ENCODE data around the gene DNM2.

The DNM2 gene

GRCh38 chr19:10680545-10681135, 37.2 kb upstream of the DNM2 start:
- Histone ChIP-seq H4K20me1 (ENCODE audit: insufficient read depth, low read length) (peaks cover 42% of the 10 kb centered on the region), H3K27ac (ENCODE audit: low read length) (no peak overlapping the region), H2AFZ (ENCODE audit: low read depth, low read length) (no peak overlapping the region), H3K9me3 (ENCODE audit: insufficient read depth, low read length) (no peaks in the 10 kb centered on the region), H3K79me2 (ENCODE audit: low read length) (peaks cover 76% of the 10 kb centered on the region), H3K4me1 (ENCODE audit: low read length) (no peaks in the 10 kb centered on the region), H3K9ac (ENCODE audit: low read length) (no peak overlapping the region), H3K4me3 (ENCODE audit: low read length) (no peak overlapping the region), H3K27me3 (ENCODE audit: low read depth, low read length) (no peaks in the 10 kb centered on the region), H3K36me3 (replicated peaks; ENCODE audit: low read depth, low read length) (peaks cover 91% of the 10 kb centered on the region), H3K4me2 (ENCODE audit: low read length) (no peak overlapping the region)
- TF ChIP-seq, protein P1, sequence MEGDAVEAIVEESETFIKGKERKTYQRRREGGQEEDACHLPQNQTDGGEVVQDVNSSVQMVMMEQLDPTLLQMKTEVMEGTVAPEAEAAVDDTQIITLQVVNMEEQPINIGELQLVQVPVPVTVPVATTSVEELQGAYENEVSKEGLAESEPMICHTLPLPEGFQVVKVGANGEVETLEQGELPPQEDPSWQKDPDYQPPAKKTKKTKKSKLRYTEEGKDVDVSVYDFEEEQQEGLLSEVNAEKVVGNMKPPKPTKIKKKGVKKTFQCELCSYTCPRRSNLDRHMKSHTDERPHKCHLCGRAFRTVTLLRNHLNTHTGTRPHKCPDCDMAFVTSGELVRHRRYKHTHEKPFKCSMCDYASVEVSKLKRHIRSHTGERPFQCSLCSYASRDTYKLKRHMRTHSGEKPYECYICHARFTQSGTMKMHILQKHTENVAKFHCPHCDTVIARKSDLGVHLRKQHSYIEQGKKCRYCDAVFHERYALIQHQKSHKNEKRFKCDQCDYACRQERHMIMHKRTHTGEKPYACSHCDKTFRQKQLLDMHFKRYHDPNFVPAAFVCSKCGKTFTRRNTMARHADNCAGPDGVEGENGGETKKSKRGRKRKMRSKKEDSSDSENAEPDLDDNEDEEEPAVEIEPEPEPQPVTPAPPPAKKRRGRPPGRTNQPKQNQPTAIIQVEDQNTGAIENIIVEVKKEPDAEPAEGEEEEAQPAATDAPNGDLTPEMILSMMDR (IDR thresholded peaks at IDR 0.05; ENCODE audit: low read depth, low read length): no peak
- no peak for TF ChIP-seq EZH2phosphoT487 (IDR thresholded peaks at IDR 0.05; ENCODE audit: low read depth)

GRCh38 chr19:10681658-10682057, 36.2 kb upstream of the DNM2 start:
- Histone ChIP-seq H3K4me2 (ENCODE audit: low read length) (no peak overlapping the region), H3K9me3 (ENCODE audit: insufficient read depth, low read length) (no peaks in the 10 kb centered on the region), H3K27ac (ENCODE audit: low read length) (no peak overlapping the region), H3K4me3 (ENCODE audit: low read length) (no peak overlapping the region), H4K20me1 (ENCODE audit: insufficient read depth, low read length) (peaks cover 42% of the 10 kb centered on the region), H3K9ac (ENCODE audit: low read length) (no peak overlapping the region), H2AFZ (ENCODE audit: low read depth, low read length) (no peak overlapping the region), H3K27me3 (ENCODE audit: low read depth, low read length) (no peaks in the 10 kb centered on the region), H3K79me2 (ENCODE audit: low read length) (peaks cover 77% of the 10 kb centered on the region), H3K4me1 (ENCODE audit: low read length) (no peaks in the 10 kb centered on the region), H3K36me3 (replicated peaks; ENCODE audit: low read depth, low read length) (peaks cover 96% of the 10 kb centered on the region)
- TF ChIP-seq, protein P1 (IDR thresholded peaks at IDR 0.05; ENCODE audit: low read depth, low read length): no peak
- TF ChIP-seq EZH2phosphoT487 (IDR thresholded peaks at IDR 0.05; ENCODE audit: low read depth): no peak

DNA sequence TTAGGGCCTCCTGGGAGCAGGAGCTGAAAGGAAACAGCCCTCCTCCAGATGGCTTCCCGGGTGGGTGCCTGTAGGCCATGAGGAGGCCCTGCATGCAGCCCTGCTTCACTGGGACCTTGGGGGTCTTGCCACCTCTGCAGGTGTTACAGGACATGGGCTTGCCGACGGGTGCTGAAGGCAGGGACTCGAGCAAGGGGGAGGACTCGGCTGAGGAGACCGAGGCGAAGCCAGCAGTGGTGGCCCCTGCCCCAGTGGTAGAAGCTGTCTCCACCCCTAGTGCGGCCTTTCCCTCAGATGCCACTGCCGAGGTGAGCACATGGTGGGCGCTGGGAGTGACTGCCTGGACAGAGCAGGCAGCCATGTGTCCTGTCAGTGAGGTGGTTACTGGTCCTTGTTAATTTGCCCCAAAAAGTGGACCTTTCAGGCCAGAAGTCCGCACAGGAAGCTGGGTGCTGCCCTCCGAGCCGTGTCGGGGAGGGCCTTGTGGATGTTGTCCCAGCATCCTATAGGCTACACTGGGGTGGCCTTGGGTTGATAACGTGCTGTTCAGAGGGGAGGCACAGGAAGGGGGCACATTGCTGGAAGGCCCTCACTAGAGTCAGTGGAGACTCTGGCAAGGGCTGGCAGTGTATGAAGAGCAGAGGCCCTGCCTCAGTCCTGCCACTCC, 35.3 kb upstream of the DNM2 start:
- Histone ChIP-seq H3K27me3 (ENCODE audit: low read depth, low read length) (no peaks in the 10 kb centered on the region), H3K4me1 (ENCODE audit: low read length) (no peaks in the 10 kb centered on the region), H3K36me3 (replicated peaks; ENCODE audit: low read depth, low read length) (peaks cover 95% of the 10 kb centered on the region), H2AFZ (ENCODE audit: low read depth, low read length) (no peak overlapping the region), H4K20me1 (ENCODE audit: insufficient read depth, low read length) (peaks cover 40% of the 10 kb centered on the region), H3K4me2 (ENCODE audit: low read length) (no peak overlapping the region), H3K9me3 (ENCODE audit: insufficient read depth, low read length) (no peaks in the 10 kb centered on the region), H3K79me2 (ENCODE audit: low read length) (peaks cover 72% of the 10 kb centered on the region), H3K27ac (ENCODE audit: low read length) (no peak overlapping the region), H3K4me3 (ENCODE audit: low read length) (no peak overlapping the region), H3K9ac (ENCODE audit: low read length) (no peak overlapping the region)
- no peak for TF ChIP-seq EZH2phosphoT487 (IDR thresholded peaks at IDR 0.05; ENCODE audit: low read depth)

GRCh38 chr19:10683064-10683426, 34.8 kb upstream of the DNM2 start:
- no peaks in the 10 kb centered on the region for H3K27me3 ChIP-seq (ENCODE audit: low read depth, low read length)
- H3K4me1 ChIP-seq (ENCODE audit: low read length): no peaks in the 10 kb centered on the region
- TF ChIP-seq, protein P1 (IDR thresholded peaks at IDR 0.05; ENCODE audit: low read depth, low read length): no peak
- no peak for TF ChIP-seq EZH2phosphoT487 (IDR thresholded peaks at IDR 0.05; ENCODE audit: low read depth)
- no peak overlapping the region for H3K27ac ChIP-seq (ENCODE audit: low read length)
- H3K4me3 ChIP-seq (ENCODE audit: low read length): no peak overlapping the region
- H4K20me1 ChIP-seq (ENCODE audit: insufficient read depth, low read length): peaks cover 35% of the 10 kb centered on the region; the same call in 1 of the 2 replicates
- peaks cover 95% of the 10 kb centered on the region for H3K36me3 ChIP-seq (replicated peaks; ENCODE audit: low read depth, low read length)
- peaks cover 72% of the 10 kb centered on the region for H3K79me2 ChIP-seq (ENCODE audit: low read length)
- no peaks in the 10 kb centered on the region for H3K9me3 ChIP-seq (ENCODE audit: insufficient read depth, low read length)
- H2AFZ ChIP-seq (ENCODE audit: low read depth, low read length): no peak overlapping the region
- no peak overlapping the region for H3K9ac ChIP-seq (ENCODE audit: low read length)
- no peak overlapping the region for H3K4me2 ChIP-seq (ENCODE audit: low read length)

All from OCI-LY3 (cell line).